ENCODE data around the gene NBAS. TPM values are rescaled to one million over a fixed set of nuclear protein-coding genes. Genes with fewer than 3 reads are reported as not detected.

The NBAS gene
- total and polyA plus RNA-seq, 9 donors, result 25.8 to 48.9 (median 43.4) TPM

DNA sequence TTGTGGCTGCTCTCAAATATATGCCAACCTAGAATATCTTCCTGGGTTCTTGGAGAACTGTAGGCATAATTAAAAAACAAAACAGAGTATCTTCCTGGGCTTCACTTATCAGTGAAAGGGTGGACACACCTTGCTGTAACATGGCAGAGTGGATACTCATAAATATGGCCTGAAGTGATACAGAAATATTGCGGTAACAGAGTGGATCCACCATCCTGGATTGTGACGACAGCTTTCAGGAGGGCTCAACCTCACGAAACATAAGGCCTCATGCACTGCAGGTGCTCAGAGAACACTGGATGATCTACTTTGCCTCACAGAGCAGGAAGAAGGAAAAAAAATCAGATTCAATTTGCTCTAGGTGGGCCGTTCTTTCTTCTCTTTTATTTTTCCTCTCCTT, 336.0 kb downstream of the NBAS start:
- Histone ChIP-seq H3K9me3 (no peaks in the 10 kb centered on the region), H3K27me3 (no peaks in the 10 kb centered on the region), H3K4me3 (no peak overlapping the region), H3K36me3 (no peaks in the 10 kb centered on the region), H3K4me1 (ENCODE audit: insufficient read depth) (no peaks in the 10 kb centered on the region), H3K27ac (no peak overlapping the region)
- no peak for DNase-seq
- 93 to 97% (median 95%) methylated on average over 4 of the region's 4 CpGs for whole genome bisulfite sequencing, 3 donors
- TF ChIP-seq, protein P1, sequence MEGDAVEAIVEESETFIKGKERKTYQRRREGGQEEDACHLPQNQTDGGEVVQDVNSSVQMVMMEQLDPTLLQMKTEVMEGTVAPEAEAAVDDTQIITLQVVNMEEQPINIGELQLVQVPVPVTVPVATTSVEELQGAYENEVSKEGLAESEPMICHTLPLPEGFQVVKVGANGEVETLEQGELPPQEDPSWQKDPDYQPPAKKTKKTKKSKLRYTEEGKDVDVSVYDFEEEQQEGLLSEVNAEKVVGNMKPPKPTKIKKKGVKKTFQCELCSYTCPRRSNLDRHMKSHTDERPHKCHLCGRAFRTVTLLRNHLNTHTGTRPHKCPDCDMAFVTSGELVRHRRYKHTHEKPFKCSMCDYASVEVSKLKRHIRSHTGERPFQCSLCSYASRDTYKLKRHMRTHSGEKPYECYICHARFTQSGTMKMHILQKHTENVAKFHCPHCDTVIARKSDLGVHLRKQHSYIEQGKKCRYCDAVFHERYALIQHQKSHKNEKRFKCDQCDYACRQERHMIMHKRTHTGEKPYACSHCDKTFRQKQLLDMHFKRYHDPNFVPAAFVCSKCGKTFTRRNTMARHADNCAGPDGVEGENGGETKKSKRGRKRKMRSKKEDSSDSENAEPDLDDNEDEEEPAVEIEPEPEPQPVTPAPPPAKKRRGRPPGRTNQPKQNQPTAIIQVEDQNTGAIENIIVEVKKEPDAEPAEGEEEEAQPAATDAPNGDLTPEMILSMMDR (IDR thresholded peaks at IDR 0.05), result no peak
- no peak for TF ChIP-seq POLR2A (IDR thresholded peaks at IDR 0.05)
- TF ChIP-seq EP300 (IDR thresholded peaks at IDR 0.05), result no peak
- intact Hi-C loops (cut with DNase I), result no loop called here

DNA sequence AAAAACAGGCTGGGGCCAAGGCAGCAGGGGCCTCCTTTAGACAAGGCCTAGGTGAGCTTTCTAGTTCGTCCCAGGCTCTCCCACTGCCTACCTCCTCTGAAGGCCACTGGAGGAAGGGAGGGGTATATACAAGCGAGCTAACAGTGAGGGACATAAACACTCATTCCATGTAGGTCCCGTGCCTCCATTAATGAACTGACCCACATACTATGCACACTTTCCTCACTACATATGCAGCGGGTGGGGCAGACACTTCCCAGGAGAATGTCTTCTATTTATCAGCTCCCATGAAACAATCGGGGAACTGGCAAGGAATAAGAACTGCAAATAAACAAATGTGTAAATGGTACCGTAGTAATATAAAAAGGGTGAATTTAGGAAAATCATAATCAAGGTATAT, 336.5 kb downstream of the NBAS start:
- H3K27ac ChIP-seq, result no peak overlapping the region
- H3K36me3 ChIP-seq, result no peaks in the 10 kb centered on the region
- no peaks in the 10 kb centered on the region for H3K27me3 ChIP-seq
- H3K9me3 ChIP-seq, result no peaks in the 10 kb centered on the region
- no peaks in the 10 kb centered on the region for H3K4me1 ChIP-seq (ENCODE audit: insufficient read depth)
- intact Hi-C loops (cut with DNase I), result no loop called here
- H3K4me3 ChIP-seq, result no peak overlapping the region
- TF ChIP-seq EP300 (IDR thresholded peaks at IDR 0.05), result no peak
- TF ChIP-seq, protein P1 (IDR thresholded peaks at IDR 0.05), result no peak
- no peak for TF ChIP-seq POLR2A (IDR thresholded peaks at IDR 0.05)
- DNase-seq, result no peak
- WGBS, 3 donors, result 94 to 96% (median 96%) methylated on average over 6 of the region's 6 CpGs

DNA sequence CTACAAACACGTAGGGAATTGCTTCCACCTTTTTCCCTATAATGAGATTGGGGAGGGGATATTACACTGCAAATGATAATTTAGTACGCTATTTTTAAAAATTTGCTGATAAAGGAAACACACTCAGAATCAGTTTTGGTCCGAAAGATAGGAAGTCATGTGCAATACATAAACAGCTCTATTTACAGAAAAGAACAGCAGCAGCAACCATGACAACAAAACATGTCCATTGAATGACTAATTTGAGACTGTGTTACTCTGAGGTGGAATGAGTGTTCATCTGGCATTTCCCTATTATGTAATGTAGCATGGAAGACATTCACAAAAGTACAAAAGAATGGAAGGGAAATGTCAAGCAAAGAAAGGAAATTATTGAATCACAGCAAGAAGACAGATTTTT, 337.2 kb downstream of the NBAS start:
- intact Hi-C loops (cut with DNase I), result no loop called here
- 62 to 73% (median 66%) methylated on average over 3 of the region's 3 CpGs for WGBS, 3 donors
- DNase-seq, result no peak
- no peaks in the 10 kb centered on the region for H3K27me3 ChIP-seq
- H3K27ac ChIP-seq, result no peak overlapping the region
- TF ChIP-seq, protein P1 (IDR thresholded peaks at IDR 0.05), result no peak
- TF ChIP-seq EP300 (IDR thresholded peaks at IDR 0.05), result no peak
- TF ChIP-seq POLR2A (IDR thresholded peaks at IDR 0.05), result no peak
- H3K4me3 ChIP-seq, result no peak overlapping the region
- no peaks in the 10 kb centered on the region for H3K4me1 ChIP-seq (ENCODE audit: insufficient read depth)
- H3K9me3 ChIP-seq, result no peaks in the 10 kb centered on the region
- no peaks in the 10 kb centered on the region for H3K36me3 ChIP-seq

DNA sequence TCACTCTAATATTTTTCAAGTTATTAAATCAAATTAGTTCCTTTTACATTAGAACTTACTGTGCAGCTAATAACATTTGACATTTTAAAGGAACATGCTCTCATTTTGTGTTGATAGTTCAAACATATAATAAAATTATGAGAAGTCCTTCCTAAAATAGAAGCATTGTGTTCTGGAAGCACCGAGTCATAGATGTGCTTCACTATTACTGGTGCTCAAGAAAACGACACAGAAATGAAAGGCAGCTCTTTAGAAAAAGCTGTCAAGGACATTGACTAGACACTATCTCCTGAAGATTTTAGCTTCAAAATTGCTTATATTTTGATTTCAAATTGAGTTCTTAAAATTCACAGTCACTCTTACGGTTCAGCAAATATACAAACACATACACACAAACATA, 338.3 kb downstream of the NBAS start:
- H3K9me3 ChIP-seq, result no peaks in the 10 kb centered on the region
- no peak for TF ChIP-seq EP300 (IDR thresholded peaks at IDR 0.05)
- TF ChIP-seq, protein P1 (IDR thresholded peaks at IDR 0.05), result no peak
- TF ChIP-seq POLR2A (IDR thresholded peaks at IDR 0.05), result no peak
- 52 to 68% (median 57%) methylated on average over 3 of the region's 3 CpGs for WGBS, 3 donors
- H3K27me3 ChIP-seq, result no peaks in the 10 kb centered on the region
- H3K4me3 ChIP-seq, result no peak overlapping the region
- no peaks in the 10 kb centered on the region for H3K36me3 ChIP-seq
- H3K4me1 ChIP-seq (ENCODE audit: insufficient read depth), result no peaks in the 10 kb centered on the region
- intact Hi-C loops (cut with DNase I), result no loop called here
- DNase-seq, result no peak
- no peak overlapping the region for H3K27ac ChIP-seq

DNA sequence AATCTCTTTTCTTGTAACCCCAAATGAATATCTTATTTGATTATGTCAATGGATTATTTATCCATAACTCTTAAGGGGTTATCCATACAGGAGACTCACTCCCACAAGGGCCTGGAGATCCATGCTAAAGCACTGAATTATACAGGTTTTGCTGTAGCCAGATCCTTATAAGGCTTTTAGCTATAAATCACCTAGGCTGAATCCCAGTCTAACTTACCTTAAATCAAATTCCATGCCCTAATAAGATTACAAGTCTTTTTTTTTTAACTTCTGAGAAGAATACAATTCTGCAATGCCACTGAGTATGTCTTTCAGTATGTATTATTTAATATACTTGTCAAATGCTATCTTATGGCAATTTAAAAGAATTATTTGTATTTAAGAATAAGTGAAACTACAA, 340.5 kb downstream of the NBAS start:
- no peak overlapping the region for H3K4me3 ChIP-seq
- no peak for DNase-seq
- H3K9me3 ChIP-seq, result no peaks in the 10 kb centered on the region
- intact Hi-C loops (cut with DNase I), result no loop called here
- no peaks in the 10 kb centered on the region for H3K4me1 ChIP-seq (ENCODE audit: insufficient read depth)
- H3K27ac ChIP-seq, result no peak overlapping the region
- no peak for TF ChIP-seq EP300 (IDR thresholded peaks at IDR 0.05)
- TF ChIP-seq POLR2A (IDR thresholded peaks at IDR 0.05), result no peak
- TF ChIP-seq, protein P1 (IDR thresholded peaks at IDR 0.05), result no peak
- H3K36me3 ChIP-seq, result no peaks in the 10 kb centered on the region
- no peaks in the 10 kb centered on the region for H3K27me3 ChIP-seq

Measured in ovary (tissue), 9 donors.